GM20000 (cell line): ENCODE results near the gene EID2.

ENCODE experiments used
- DNase-seq: peaks from one replicate; pipeline ENCODE4 v3.0.0; 2012; ENCODE audit warnings: low spot score
- CTCF ChIP-seq: IDR thresholded peaks from 2 replicates; pipeline ENCODE4 v1.5.1; 2012; ENCODE audit warnings: mild to moderate bottlenecking, control low read depth; ENCODE audit errors: extremely low read depth, missing control alignments

The EID2 gene

GRCh38 chr19:39563408-39563807 lies 23.4 kb upstream of the EID2 start:
- no peak for TF ChIP-seq CTCF
- DNase-seq: no peak

GRCh38 chr19:39558624-39559117 lies 18.7 kb upstream of the EID2 start:
- DNase-seq: no peak
- TF ChIP-seq CTCF: no peak

DNA sequence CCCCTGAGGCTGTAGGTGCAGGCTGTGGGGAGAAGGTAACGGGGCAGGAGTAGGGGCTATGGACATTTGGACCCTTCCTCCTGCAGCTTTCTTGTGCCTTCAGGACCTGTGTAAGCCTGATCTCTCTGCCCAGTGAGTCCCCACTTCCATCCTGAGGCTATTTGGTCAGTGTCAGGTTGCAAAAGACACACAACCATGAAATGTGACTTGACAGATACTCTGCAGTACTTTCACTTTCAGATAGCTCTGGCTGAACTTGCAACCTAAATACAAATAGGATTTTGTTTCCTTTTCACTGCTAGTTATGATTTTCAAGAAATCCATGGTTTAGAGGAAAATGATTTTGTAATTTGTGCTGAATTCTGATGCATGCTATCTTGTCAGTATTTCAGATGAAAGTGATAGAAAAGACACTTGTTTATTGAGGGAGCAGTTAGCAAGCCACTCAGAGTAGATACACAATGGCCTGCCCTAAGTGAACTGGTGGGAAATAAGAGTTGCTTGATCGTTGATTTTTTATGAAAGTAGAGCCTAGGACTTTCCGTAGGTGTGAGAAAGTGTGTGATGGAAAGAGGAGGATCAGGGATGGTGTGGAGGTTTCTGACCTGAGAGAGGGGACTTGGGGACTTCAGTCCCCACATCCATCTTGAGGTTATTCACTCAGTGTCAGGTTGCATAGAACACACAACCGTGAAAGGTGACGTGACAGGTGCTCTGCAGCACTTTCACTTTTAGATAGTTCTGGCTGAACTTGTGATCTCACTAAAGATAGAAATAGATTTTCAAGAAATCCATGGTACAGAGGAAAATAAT lies 18.1 kb upstream of the EID2 start:
- no peak for TF ChIP-seq CTCF
- DNase-seq: peak; percentile 53

DNA sequence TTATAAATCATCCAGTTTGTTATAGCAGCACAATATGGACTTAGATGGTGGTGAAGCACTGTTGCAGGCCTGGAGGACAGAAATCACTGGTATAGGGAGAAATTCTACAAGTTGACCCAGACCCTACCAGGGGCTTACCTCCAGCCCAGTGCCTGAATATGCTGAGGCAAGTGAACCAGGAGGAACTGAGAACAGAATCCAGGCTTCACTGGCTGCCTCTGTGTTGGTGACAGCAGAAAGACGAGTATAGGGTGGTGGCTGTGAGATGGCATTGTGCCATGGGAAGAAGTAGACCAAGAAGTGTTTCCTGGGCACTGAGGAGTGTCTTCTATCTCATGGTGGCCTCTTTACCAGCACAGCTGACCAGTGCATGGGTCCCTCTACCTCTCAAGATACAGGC lies 15.9 kb upstream of the EID2 start:
- TF ChIP-seq CTCF: no peak
- no peak for DNase-seq

GRCh38 chr19:39554701-39555311 lies 14.8 kb upstream of the EID2 start:
- TF ChIP-seq CTCF: no peak
- DNase-seq: no peak

- no peak for TF ChIP-seq CTCF
- no peak for DNase-seq
Measured at GRCh38 chr19:39553082-39553652, 13.2 kb upstream of the EID2 start.

DNA sequence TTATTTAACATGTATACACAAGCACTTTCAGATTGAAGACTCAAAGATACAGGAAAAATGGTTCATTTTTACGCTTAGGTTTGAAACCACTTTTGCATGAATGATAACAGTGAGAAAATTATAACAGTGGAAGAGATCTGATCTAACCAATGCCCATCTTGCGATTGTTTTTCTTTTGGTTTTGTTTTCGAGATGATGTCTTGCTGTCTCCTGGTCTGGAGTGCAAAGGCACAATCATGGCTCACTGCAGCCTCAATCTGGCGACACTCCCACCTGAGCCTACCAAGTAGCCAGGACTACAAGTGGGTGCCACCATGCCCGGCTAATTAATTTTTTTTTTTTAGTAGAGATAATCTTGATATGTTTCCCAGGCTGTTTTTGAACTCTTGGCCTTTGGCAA lies 10.2 kb upstream of the EID2 start:
- DNase-seq: no peak
- TF ChIP-seq CTCF: no peak
